HL-60 (cell line): ENCODE results near the gene TRIM54.

Experiments
- DNase-seq, 2 experiments: peaks; one replicate each; pipeline ENCODE4 v3.0.0-alpha.2; 2010 to 2020; ENCODE audit warnings: low read depth in 1 of 2, low spot score in 1 of 2
- H3K27ac ChIP-seq: fragments of 250-450 bp; sonication (Bioruptor Pico); replicated peaks from 2 replicates; pipeline ENCODE4 v1.5.1; 2020; ENCODE audit warnings: mild to moderate bottlenecking, moderate library complexity
- H3K27me3 ChIP-seq: fragments of 250-450 bp; sonication (Bioruptor Pico); 2 replicates; pipeline ENCODE4 v1.5.1; 2021; ENCODE audit warnings: mild to moderate bottlenecking, moderate library complexity; ENCODE audit not compliant: insufficient read depth, poor library complexity, severe bottlenecking
- H3K4me3 ChIP-seq: replicated peaks from 2 replicates; pipeline ENCODE4 v1.5.1; 2011; ENCODE audit warnings: mild to moderate bottlenecking, control low read depth, low read length; ENCODE audit not compliant: insufficient read depth
- GABPA ChIP-seq: IDR thresholded peaks from 2 replicates; pipeline ENCODE4 v1.6.1; 2012; ENCODE audit warnings: low read depth
- POLR2AphosphoS5 ChIP-seq: IDR thresholded peaks from 2 replicates; pipeline ENCODE4 v1.6.1; 2012; ENCODE audit warnings: low read depth
- SPI1 ChIP-seq: IDR thresholded peaks from 2 replicates; pipeline ENCODE4 v1.6.1; 2012; ENCODE audit warnings: low read depth, mild to moderate bottlenecking, borderline replicate concordance
- long read RNA-seq: library from polyadenylated mRNA; unstranded; transcript quantifications from one replicate; pipeline ENCODE4 v2.0.0, GENCODE V29; 2020
- TF ChIP-seq, protein P1 (sequence below): IDR thresholded peaks from one replicate; pipeline ENCODE4 v1.5.1; 2011; ENCODE audit warnings: low read length, control low read depth, inconsistent platforms; ENCODE audit not compliant: insufficient read depth
- TF ChIP-seq, protein P2 (sequence below): IDR thresholded peaks from 2 replicates; pipeline ENCODE4 v1.6.1; 2012; ENCODE audit warnings: low read depth; ENCODE audit not compliant: insufficient replicate concordance

Gene TRIM54, protein sequence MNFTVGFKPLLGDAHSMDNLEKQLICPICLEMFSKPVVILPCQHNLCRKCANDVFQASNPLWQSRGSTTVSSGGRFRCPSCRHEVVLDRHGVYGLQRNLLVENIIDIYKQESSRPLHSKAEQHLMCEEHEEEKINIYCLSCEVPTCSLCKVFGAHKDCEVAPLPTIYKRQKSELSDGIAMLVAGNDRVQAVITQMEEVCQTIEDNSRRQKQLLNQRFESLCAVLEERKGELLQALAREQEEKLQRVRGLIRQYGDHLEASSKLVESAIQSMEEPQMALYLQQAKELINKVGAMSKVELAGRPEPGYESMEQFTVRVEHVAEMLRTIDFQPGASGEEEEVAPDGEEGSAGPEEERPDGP
- long read RNA-seq, result 0 reads

DNA sequence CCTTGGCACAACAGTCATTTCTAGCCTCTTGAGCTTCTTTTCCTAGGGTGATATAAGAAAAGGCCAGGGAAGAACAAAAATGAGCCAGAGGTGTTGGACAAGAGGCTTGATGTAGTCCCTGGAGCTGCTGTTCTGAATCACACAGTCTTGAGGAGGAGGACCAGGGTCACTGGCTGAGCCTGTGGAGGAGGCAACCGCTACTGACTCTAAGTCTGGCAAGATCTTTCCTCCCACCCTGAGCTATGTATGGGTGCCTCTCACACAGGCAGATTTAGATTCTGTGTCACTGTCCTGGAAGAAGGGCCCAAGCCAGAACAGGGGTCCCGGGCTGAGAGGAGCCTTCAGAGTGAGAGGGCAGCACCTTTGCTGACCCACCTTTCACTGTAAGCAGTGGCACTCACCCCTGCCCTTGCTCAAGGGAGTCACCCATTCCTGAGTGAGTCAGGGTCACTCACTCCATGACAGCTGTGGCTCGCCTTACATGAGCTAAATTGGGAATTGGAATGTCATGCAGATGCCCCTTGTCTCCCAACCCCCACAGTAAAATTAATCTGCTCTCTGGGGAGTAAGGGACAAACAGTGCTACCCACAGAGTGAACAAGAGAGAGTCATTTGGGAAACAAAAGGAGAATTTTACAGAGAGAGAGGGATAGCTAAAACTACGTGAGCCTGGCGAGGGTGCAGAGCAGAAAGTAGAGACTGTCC lies at the start of gene TRIM54:
Gene TRIM54, plus strand, starts transcription at position 575 of the 705 bp plus-strand sequence. CDS start 303 bp downstream, outside the sequence.
- H3K4me3 ChIP-seq, result no peak within 1 kb of the TSS
- no peak for DNase-seq
- TF ChIP-seq SPI1, result no peak
- TF ChIP-seq, protein P1, sequence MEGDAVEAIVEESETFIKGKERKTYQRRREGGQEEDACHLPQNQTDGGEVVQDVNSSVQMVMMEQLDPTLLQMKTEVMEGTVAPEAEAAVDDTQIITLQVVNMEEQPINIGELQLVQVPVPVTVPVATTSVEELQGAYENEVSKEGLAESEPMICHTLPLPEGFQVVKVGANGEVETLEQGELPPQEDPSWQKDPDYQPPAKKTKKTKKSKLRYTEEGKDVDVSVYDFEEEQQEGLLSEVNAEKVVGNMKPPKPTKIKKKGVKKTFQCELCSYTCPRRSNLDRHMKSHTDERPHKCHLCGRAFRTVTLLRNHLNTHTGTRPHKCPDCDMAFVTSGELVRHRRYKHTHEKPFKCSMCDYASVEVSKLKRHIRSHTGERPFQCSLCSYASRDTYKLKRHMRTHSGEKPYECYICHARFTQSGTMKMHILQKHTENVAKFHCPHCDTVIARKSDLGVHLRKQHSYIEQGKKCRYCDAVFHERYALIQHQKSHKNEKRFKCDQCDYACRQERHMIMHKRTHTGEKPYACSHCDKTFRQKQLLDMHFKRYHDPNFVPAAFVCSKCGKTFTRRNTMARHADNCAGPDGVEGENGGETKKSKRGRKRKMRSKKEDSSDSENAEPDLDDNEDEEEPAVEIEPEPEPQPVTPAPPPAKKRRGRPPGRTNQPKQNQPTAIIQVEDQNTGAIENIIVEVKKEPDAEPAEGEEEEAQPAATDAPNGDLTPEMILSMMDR, result no peak
- no peak for TF ChIP-seq POLR2AphosphoS5
- TF ChIP-seq, protein P2, sequence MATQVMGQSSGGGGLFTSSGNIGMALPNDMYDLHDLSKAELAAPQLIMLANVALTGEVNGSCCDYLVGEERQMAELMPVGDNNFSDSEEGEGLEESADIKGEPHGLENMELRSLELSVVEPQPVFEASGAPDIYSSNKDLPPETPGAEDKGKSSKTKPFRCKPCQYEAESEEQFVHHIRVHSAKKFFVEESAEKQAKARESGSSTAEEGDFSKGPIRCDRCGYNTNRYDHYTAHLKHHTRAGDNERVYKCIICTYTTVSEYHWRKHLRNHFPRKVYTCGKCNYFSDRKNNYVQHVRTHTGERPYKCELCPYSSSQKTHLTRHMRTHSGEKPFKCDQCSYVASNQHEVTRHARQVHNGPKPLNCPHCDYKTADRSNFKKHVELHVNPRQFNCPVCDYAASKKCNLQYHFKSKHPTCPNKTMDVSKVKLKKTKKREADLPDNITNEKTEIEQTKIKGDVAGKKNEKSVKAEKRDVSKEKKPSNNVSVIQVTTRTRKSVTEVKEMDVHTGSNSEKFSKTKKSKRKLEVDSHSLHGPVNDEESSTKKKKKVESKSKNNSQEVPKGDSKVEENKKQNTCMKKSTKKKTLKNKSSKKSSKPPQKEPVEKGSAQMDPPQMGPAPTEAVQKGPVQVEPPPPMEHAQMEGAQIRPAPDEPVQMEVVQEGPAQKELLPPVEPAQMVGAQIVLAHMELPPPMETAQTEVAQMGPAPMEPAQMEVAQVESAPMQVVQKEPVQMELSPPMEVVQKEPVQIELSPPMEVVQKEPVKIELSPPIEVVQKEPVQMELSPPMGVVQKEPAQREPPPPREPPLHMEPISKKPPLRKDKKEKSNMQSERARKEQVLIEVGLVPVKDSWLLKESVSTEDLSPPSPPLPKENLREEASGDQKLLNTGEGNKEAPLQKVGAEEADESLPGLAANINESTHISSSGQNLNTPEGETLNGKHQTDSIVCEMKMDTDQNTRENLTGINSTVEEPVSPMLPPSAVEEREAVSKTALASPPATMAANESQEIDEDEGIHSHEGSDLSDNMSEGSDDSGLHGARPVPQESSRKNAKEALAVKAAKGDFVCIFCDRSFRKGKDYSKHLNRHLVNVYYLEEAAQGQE, result no peak
- no peak for TF ChIP-seq GABPA
- no peak within 1 kb of the TSS for H3K27ac ChIP-seq
- no peaks in the 10 kb centered on the region for H3K27me3 ChIP-seq

DNA sequence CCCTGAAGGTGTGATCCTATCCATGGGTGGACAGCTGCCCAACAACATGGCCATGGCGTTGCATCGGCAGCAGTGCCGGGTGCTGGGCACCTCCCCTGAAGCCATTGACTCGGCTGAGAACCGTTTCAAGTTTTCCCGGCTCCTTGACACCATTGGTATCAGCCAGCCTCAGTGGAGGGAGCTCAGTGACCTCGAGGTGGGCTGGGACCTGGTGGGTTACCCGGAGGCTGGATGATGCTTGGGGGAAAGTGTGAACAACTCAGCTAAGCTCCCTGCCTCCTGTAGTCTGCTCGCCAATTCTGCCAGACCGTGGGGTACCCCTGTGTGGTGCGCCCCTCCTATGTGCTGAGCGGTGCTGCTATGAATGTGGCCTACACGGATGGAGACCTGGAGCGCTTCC lies 48.9 kb upstream of the TRIM54 start:
- Histone ChIP-seq H3K27ac (no peak overlapping the region), H3K4me3 (no peak overlapping the region)
- TF ChIP-seq, protein P2, result no peak
- TF ChIP-seq, protein P1, result no peak
- TF ChIP-seq SPI1 (no peak), GABPA (no peak), POLR2AphosphoS5 (no peak)

DNA sequence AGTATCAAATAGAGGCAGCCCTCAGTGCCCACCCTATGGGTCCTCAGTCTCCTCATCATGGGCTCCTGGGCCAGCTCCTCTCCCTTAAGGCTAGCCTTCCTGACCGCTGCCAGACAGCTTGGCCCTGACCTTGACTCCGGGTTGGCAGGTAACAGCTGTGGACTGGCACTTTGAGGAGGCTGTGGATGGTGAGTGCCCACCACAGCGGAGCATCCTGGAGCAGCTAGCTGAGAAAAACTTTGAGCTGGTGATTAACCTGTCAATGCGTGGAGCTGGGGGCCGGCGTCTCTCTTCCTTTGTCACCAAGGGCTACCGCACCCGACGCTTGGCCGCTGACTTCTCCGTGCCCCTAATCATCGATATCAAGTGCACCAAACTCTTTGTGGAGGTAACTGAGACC lies 46.1 kb upstream of the TRIM54 start:
- Histone ChIP-seq H3K4me3 (no peak overlapping the region), H3K27ac (no peak overlapping the region), H3K27me3 (no peaks in the 10 kb centered on the region)
- no peak for DNase-seq
- TF ChIP-seq, protein P2, result no peak
- TF ChIP-seq GABPA (no peak), POLR2AphosphoS5 (no peak), SPI1 (no peak)
- TF ChIP-seq, protein P1, result no peak

More for the DNA sequence above, 48.9 kb upstream of the TRIM54 start:
- no peaks in the 10 kb centered on the region for H3K27me3 ChIP-seq
- no peak for DNase-seq
